Fibroblast of villous mesenchyme (primary cell): ENCODE results near the gene SULT1C3. TPM values are rescaled to one million over a fixed set of nuclear protein-coding genes. Genes with fewer than 3 reads are reported as not detected.

Experiments
- DNase-seq: peaks from one replicate; pipeline ENCODE4 v3.0.0-alpha.2; 2010; ENCODE audit warnings: low read depth
- H3K4me3 ChIP-seq: 2 replicates; pipeline ENCODE4 v1.5.1; 2011; ENCODE audit warnings: low read depth, mild to moderate bottlenecking, low read length
- CTCF ChIP-seq: IDR thresholded peaks from 2 replicates; pipeline ENCODE4 v1.5.1; 2012; ENCODE audit warnings: low read depth, mild to moderate bottlenecking, low read length; ENCODE audit not compliant: insufficient read depth
- total RNA-seq: library from RNA; depleted of rRNA; stranded (reverse); fragments of >200 nt; gene quantifications from 2 replicates; pipeline ENCODE4 v1.2.3, GENCODE V29; 2012

Gene SULT1C3
- total RNA-seq, 1 donor = not detected

GRCh38 chr2:108224022-108224421 is 15.7 kb upstream of the SULT1C3 start:
- no peak for DNase-seq
- no peak for TF ChIP-seq CTCF
- H3K4me3 ChIP-seq = no peak overlapping the region

GRCh38 chr2:108226564-108226963 is 13.2 kb upstream of the SULT1C3 start:
- TF ChIP-seq CTCF = no peak
- no peak for DNase-seq
- no peak overlapping the region for H3K4me3 ChIP-seq

- no peak for TF ChIP-seq CTCF
- H3K4me3 ChIP-seq = no peak overlapping the region
- no peak for DNase-seq
Observed at GRCh38 chr2:108228006-108228405, 11.8 kb upstream of the SULT1C3 start.

GRCh38 chr2:108228537-108228936 is 11.2 kb upstream of the SULT1C3 start:
- TF ChIP-seq CTCF = no peak
- H3K4me3 ChIP-seq = no peak overlapping the region
- no peak for DNase-seq

- DNase-seq = no peak
- TF ChIP-seq CTCF = no peak
- no peak overlapping the region for H3K4me3 ChIP-seq
Observed at GRCh38 chr2:108229875-108230274, 9.9 kb upstream of the SULT1C3 start.

GRCh38 chr2:108235577-108235976 is 4.2 kb upstream of the SULT1C3 start:
- TF ChIP-seq CTCF = no peak
- H3K4me3 ChIP-seq = no peak overlapping the region

GRCh38 chr2:108236676-108237335 is 3.0 kb upstream of the SULT1C3 start:
- no peak for DNase-seq
- H3K4me3 ChIP-seq = no peak overlapping the region

More at GRCh38 chr2:108235577-108235976, 4.2 kb upstream of the SULT1C3 start:
- DNase-seq = no peak

More at GRCh38 chr2:108236676-108237335, 3.0 kb upstream of the SULT1C3 start:
- no peak for TF ChIP-seq CTCF
